IMR-90 (cell line): ENCODE data around the gene DCAF11. TPM values are rescaled to one million over a fixed set of nuclear protein-coding genes. Genes with fewer than 3 reads are reported as not detected.

ENCODE experiments used
- ATAC-seq: fragments of 200-7000 bp; cut with Tn5 transposase; 2 replicates; pipeline ENCODE4 v1.9.1; 2020; ENCODE audit warnings: low read depth, mild to moderate bottlenecking, moderate library complexity
- BruUV-seq: library from RNA; stranded (reverse); fragments of 400-500 nt; replicated peaks from 2 replicates; lab custom pipeline; 2021; lab: Mats Ljungman, UMichigan
- CTCF ChIA-PET: fragments of 300-600 bp; formaldehyde crosslinking; extraction: SDS; loops from one replicate; lab custom pipeline; 2021; ENCODE audit warnings: antibody characterized with exemption; lab: Yijun Ruan, JAX
- POLR2A ChIA-PET: fragments of 300-600 bp; sonication (Branson Sonifier 250); formaldehyde crosslinking; loops from one replicate; lab custom pipeline; 2022; ENCODE audit warnings: antibody characterized with exemption; ENCODE audit not compliant: unreplicated experiment; lab: Charles Lee
- DNase-seq: peaks from one replicate; pipeline ENCODE4 v3.0.0; 2013
- H2AFZ ChIP-seq: replicated peaks from 2 replicates; pipeline ENCODE3; 2013; ENCODE audit warnings: low read length, mild to moderate bottlenecking; ENCODE audit not compliant: poor library complexity
- H2AK5ac ChIP-seq: 2 replicates; pipeline ENCODE4 v1.6.1; 2013; ENCODE audit warnings: low read depth, low read length, inconsistent platforms
- H2AK9ac ChIP-seq: replicated peaks from 2 replicates; pipeline ENCODE3; 2013; ENCODE audit warnings: mild to moderate bottlenecking, low read depth, low read length, moderate library complexity; ENCODE audit not compliant: poor library complexity
- H2BK120ac ChIP-seq: 2 replicates; pipeline ENCODE4 v1.6.1; 2013; ENCODE audit warnings: low read depth, low read length, inconsistent platforms
- H2BK15ac ChIP-seq: 3 replicates; pipeline ENCODE4 v1.6.1; 2013; ENCODE audit warnings: low read depth, low read length, inconsistent platforms
- H2BK20ac ChIP-seq: 2 replicates; pipeline ENCODE4 v1.6.1; 2013; ENCODE audit warnings: low read depth, mild to moderate bottlenecking, inconsistent platforms, low read length, moderate library complexity
- H2BK5ac ChIP-seq: 2 replicates; pipeline ENCODE4 v1.6.1; 2013; ENCODE audit warnings: mild to moderate bottlenecking, low read depth, low read length, inconsistent platforms; ENCODE audit not compliant: poor library complexity, severe bottlenecking
- H3K14ac ChIP-seq: replicated peaks from 2 replicates; pipeline ENCODE4 v1.6.1; 2013; ENCODE audit warnings: low read depth, low read length, inconsistent platforms
- H3K18ac ChIP-seq: 2 replicates; pipeline ENCODE4 v1.6.1; 2013; ENCODE audit warnings: low read depth, low read length, control low read depth
- H3K23ac ChIP-seq: 2 replicates; pipeline ENCODE4 v1.6.1; 2013; ENCODE audit warnings: low read depth, low read length, inconsistent platforms
- H3K27ac ChIP-seq: 2 replicates; pipeline ENCODE4 v1.5.1; 2013; ENCODE audit warnings: mild to moderate bottlenecking, control low read depth, low read length; ENCODE audit not compliant: insufficient read depth
- H3K27me3 ChIP-seq: 2 replicates; pipeline ENCODE4 v1.6.1; 2013; ENCODE audit warnings: low read length; ENCODE audit not compliant: control insufficient read depth, insufficient read depth
- H3K36me3 ChIP-seq: 2 replicates; pipeline ENCODE4 v1.6.1; 2013; ENCODE audit warnings: low read length, mixed read lengths; ENCODE audit not compliant: control insufficient read depth, insufficient read depth
- H3K4ac ChIP-seq: 2 replicates; pipeline ENCODE4 v1.6.1; 2013; ENCODE audit warnings: low read depth, low read length, inconsistent platforms
- H3K4me1 ChIP-seq: 2 replicates; pipeline ENCODE4 v1.6.1; 2013; ENCODE audit warnings: low read length, mixed read lengths; ENCODE audit not compliant: control insufficient read depth, insufficient read depth
- H3K4me2 ChIP-seq: 2 replicates; pipeline ENCODE4 v1.6.1; 2013; ENCODE audit warnings: low read depth, mild to moderate bottlenecking, control low read depth, low read length, moderate library complexity
- H3K4me3 ChIP-seq: 2 replicates; pipeline ENCODE4 v1.5.1; 2013; ENCODE audit warnings: low read depth, mild to moderate bottlenecking, control low read depth, low read length, moderate library complexity; ENCODE audit not compliant: insufficient read depth
- H3K56ac ChIP-seq: 2 replicates; pipeline ENCODE4 v1.6.1; 2013; ENCODE audit warnings: low read length, inconsistent platforms; ENCODE audit not compliant: insufficient read depth; ENCODE audit errors: extremely low read depth
- H3K79me1 ChIP-seq, 2 experiments: 2 replicates each; pipeline ENCODE4 v1.6.1; 2013; ENCODE audit warnings: low read length in 2 of 2, inconsistent platforms in 1 of 2, low read depth in 1 of 2
- H3K9ac ChIP-seq: 2 replicates; pipeline ENCODE4 v1.6.1; 2013; ENCODE audit warnings: low read depth, low read length, control low read depth
- H3K9me1 ChIP-seq: 2 replicates; pipeline ENCODE4 v1.6.1; 2013; ENCODE audit warnings: low read length, inconsistent platforms; ENCODE audit not compliant: insufficient read depth
- H3K9me3 ChIP-seq: 2 replicates; pipeline ENCODE4 v1.6.1; 2013; ENCODE audit warnings: low read length; ENCODE audit not compliant: control insufficient read depth, insufficient read depth
- H4K20me1 ChIP-seq: 2 replicates; pipeline ENCODE4 v1.6.1; 2013; ENCODE audit warnings: low read length, inconsistent platforms; ENCODE audit not compliant: insufficient read depth
- H4K5ac ChIP-seq: 2 replicates; pipeline ENCODE4 v1.6.1; 2013; ENCODE audit warnings: mild to moderate bottlenecking, low read depth, low read length, control low read depth
- H4K8ac ChIP-seq, 2 experiments: 2 replicates each; pipeline ENCODE4 v1.6.1; 2013; ENCODE audit warnings: low read depth in 2 of 2, low read length in 2 of 2, control low read depth in 1 of 2, inconsistent platforms in 1 of 2
- H4K91ac ChIP-seq: 2 replicates; pipeline ENCODE4 v1.6.1; 2013; ENCODE audit warnings: low read depth, low read length, inconsistent platforms; ENCODE audit not compliant: insufficient read depth
- FOS ChIP-seq: fragments of 150-350 bp; IDR thresholded peaks from 2 replicates; pipeline ENCODE4 v1.6.1; 2016; ENCODE audit warnings: low read depth, low read length
- MAZ ChIP-seq: IDR thresholded peaks from 2 replicates; pipeline ENCODE4 v1.6.1; 2012; ENCODE audit warnings: low read depth, mild to moderate bottlenecking, low read length, improper control_type of control experiment, moderate library complexity, borderline replicate concordance
- MXI1 ChIP-seq: IDR thresholded peaks from 2 replicates; pipeline ENCODE4 v1.6.1; 2012; ENCODE audit warnings: low read depth, mild to moderate bottlenecking, low read length, moderate library complexity, borderline replicate concordance
- RAD21 ChIP-seq: IDR thresholded peaks from 2 replicates; pipeline ENCODE4 v1.6.1; 2012; ENCODE audit warnings: low read length, improper control_type of control experiment
- WGBS, 2 experiments: methylation state at CpG; one replicate each; pipeline versions ENCODE4 v1.1.5 to v1.1.7; 2013; ENCODE audit warnings: missing lambda C conversion rate in 2 of 2; ENCODE audit not compliant: insufficient read length in 1 of 2; ENCODE audit errors: extremely low coverage in 2 of 2; 5-methylcytosine and 5-hydroxymethylcytosine counted together
- dilution Hi-C: fragments of 300-500 bp; cut with HindIII; formaldehyde crosslinking; loops from one replicate; pipeline ENCODE4 v1.14.3; 2018; ENCODE audit warnings: low sequenced_read_pairs; ENCODE audit not compliant: unreplicated experiment
- in situ Hi-C: fragments of 300-500 bp; cut with MboI; formaldehyde crosslinking; loops from 3 replicates; pipeline ENCODE4 v1.14.3; 2019; ENCODE audit warnings: low sequenced_read_pairs, inconsistent platforms, mixed read lengths
- intact Hi-C: fragments of 100-400 bp; cut with micrococcal nuclease; formaldehyde crosslinking; loops from 2 replicates; pipeline ENCODE4 v1.10.0; 2022
- polyA plus RNA-seq, 3 experiments: library from polyadenylated mRNA; depleted of rRNA; stranded (reverse); fragments of >200 nt; gene quantifications; 2 replicates each; pipeline ENCODE4 v1.2.3, GENCODE V29; 2012; ENCODE audit warnings: low replicate concordance in 1 of 3
- total RNA-seq: library from RNA; depleted of rRNA; stranded (reverse); fragments of >200 nt; gene quantifications from 2 replicates; pipeline ENCODE4 v1.2.3, GENCODE V29; 2012

Gene DCAF11
- total and polyA plus RNA-seq, 2 of the 4 experiments (the other 2 are of a cell fraction) = 21.0 to 52.0 TPM

DNA sequence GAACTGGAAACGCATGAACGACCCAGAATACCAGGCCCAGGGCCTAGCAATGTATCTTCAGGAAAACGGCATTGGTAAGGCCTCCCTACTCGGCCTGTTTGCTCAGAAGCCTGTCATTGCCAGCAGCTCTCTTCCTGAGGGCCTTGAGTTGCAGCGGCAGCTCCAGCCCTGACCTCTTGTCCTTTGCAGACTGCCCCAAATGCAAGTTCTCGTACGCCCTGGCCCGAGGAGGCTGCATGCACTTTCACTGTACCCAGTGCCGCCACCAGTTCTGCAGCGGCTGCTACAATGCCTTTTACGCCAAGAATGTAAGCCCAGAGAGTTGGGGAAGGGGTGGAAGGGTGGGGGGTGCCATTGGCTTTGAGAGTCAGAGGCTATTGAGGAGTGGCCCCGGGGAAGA, 42.8 kb downstream of the DCAF11 start:
- no peak for TF ChIP-seq FOS
- no peak for TF ChIP-seq MAZ
- no peak for TF ChIP-seq RAD21
- no peak for TF ChIP-seq MXI1
- peaks cover 7% of the 10 kb centered on the region for H3K4me1 ChIP-seq
- H2AK9ac ChIP-seq = peak overlapping the region; percentile 24
- no peak overlapping the region for H3K4me3 ChIP-seq
- DNase-seq (no peak), ATAC-seq (no peak)
- no peak overlapping the region for H2BK120ac ChIP-seq
- no peak overlapping the region for H2AFZ ChIP-seq
- BruUV-seq = no TSS peak
- H3K36me3 ChIP-seq = peaks cover 55% of the 10 kb centered on the region
- H3K79me1 ChIP-seq = peaks cover 10 to 16% of the 10 kb centered on the region in 2 experiments
- H4K91ac ChIP-seq = no peak overlapping the region
- 90% methylated on average over 7 of the region's 12 CpGs; no CpG with 5 or more reads in 1 of the 2 experiments for WGBS, 2 experiments
- ChIA-PET POLR2A (no interaction called here), CTCF (interaction anchor here (0.6 kb wide), 1 partner anchor 1129 kb away, joined by 6 read pairs; no protein-coding TSS in a partner anchor)
- H2BK15ac ChIP-seq = no peak overlapping the region
- H4K5ac ChIP-seq = no peak overlapping the region
- no peaks in the 10 kb centered on the region for H4K20me1 ChIP-seq
- no peaks in the 10 kb centered on the region for H3K9me3 ChIP-seq
- in situ Hi-C loops = no loop called here
- H3K9me1 ChIP-seq = peaks cover 5% of the 10 kb centered on the region
- no peak overlapping the region for H2BK20ac ChIP-seq
- H3K27me3 ChIP-seq = no peaks in the 10 kb centered on the region
- no peak overlapping the region for H3K4ac ChIP-seq
- H3K23ac ChIP-seq = no peak overlapping the region
- H3K27ac ChIP-seq = no peak overlapping the region
- H3K18ac ChIP-seq = no peak overlapping the region
- H3K56ac ChIP-seq = no peak overlapping the region
- H3K14ac ChIP-seq = no peak overlapping the region
- no peak overlapping the region for H2BK5ac ChIP-seq
- H3K4me2 ChIP-seq = no peak overlapping the region
- intact Hi-C loops = no loop called here
- no peak overlapping the region for H3K9ac ChIP-seq
- no peak overlapping the region for H4K8ac ChIP-seq
- no peak overlapping the region for H2AK5ac ChIP-seq
- dilution Hi-C loops = no loop called here
